HEK293 (cell line): ENCODE measurements around the gene MGST3.
"Not testable (repeated sequence)": the region's sequence is repeated elsewhere in the genome, so short reads cannot be mapped to it uniquely, and the experiment has no call there.

Experiments used
- CTCF ChIP-seq: fragments of 450-650 bp; formaldehyde crosslinking; IDR thresholded peaks from 2 replicates; pipeline ENCODE4 v1.5.1; 2016; ENCODE audit warnings: missing biosample characterization, missing genetic modification characterization
- GFI1B ChIP-seq: fragments of 450-650 bp; formaldehyde crosslinking; IDR thresholded peaks from 2 replicates; pipeline ENCODE4 v1.5.1; 2016; ENCODE audit warnings: missing biosample characterization, missing genetic modification characterization
- HOXD13 ChIP-seq: sonication (generic); formaldehyde crosslinking; IDR thresholded peaks from 2 replicates; pipeline ENCODE4 v1.8.0; 2022; ENCODE audit warnings: missing genetic modification reagents, borderline replicate concordance
- YY1 ChIP-seq: fragments of 450-650 bp; formaldehyde crosslinking; IDR thresholded peaks from 2 replicates; pipeline ENCODE4 v1.5.1; 2018; ENCODE audit warnings: missing biosample characterization, missing genetic modification characterization

GRCh38 chr1:165680773-165681172 lies 49.7 kb downstream of the MGST3 start:
- TF ChIP-seq CTCF; YY1 (tag by site-specific recombination); GFI1B (tag by site-specific recombination); HOXD13 (CRISPR knock-in tag): not testable (repeated sequence)
